ENCODE data around the gene NBPF12. TPM values are rescaled to one million over a fixed set of nuclear protein-coding genes. Genes with fewer than 3 reads are reported as not detected.
"Not testable (repeated sequence)": the region's sequence is repeated elsewhere in the genome, so short reads cannot be mapped to it uniquely, and the experiment has no call there.

NBPF12 gene
- polyA plus RNA-seq, 3 donors = 0.40 to 18.9 (median 0.68) TPM

GRCh38 chr1:147026975-147027374, 88.9 kb downstream of the NBPF12 start:
- H3K4me3 Mint-ChIP-seq; H3K27ac Mint-ChIP-seq; H4K20me1 ChIP-seq (ENCODE audit: insufficient read depth, low read length); H3K9ac ChIP-seq (ENCODE audit: insufficient read depth, low read length, poor library complexity, severe bottlenecking); H3K4me2 ChIP-seq (replicated peaks; ENCODE audit: extremely low read depth, low read length, poor library complexity, severe bottlenecking); H3K27me3 ChIP-seq (ENCODE audit: control insufficient read depth in 2 of 2, insufficient read depth in 2 of 2, low read length in 2 of 2); H3K27ac ChIP-seq (ENCODE audit: low read depth in 1 of 2, low read length in 2 of 2); H3K36me3 Mint-ChIP-seq; H2AFZ ChIP-seq (ENCODE audit: insufficient read depth, low read depth, low read length, poor library complexity, severe bottlenecking); H3K9me3 Mint-ChIP-seq; intact Hi-C loops (cut with micrococcal nuclease); H3K4me1 Mint-ChIP-seq; DNase-seq; H3K36me3 ChIP-seq (replicated peaks in 1 of 2; ENCODE audit: control insufficient read depth in 1 of 2, insufficient read depth in 2 of 2, low read length in 2 of 2); H3K4me3 ChIP-seq (replicated peaks in 1 of 3; ENCODE audit: low read depth in 2 of 3, low read length in 3 of 3); H3K9me3 ChIP-seq (replicated peaks in 1 of 2; ENCODE audit: control insufficient read depth in 1 of 2, insufficient read depth in 1 of 2, low read length in 2 of 2); H3K4me1 ChIP-seq (ENCODE audit: control insufficient read depth in 1 of 2, insufficient read depth in 2 of 2, low read length in 2 of 2); H3K27me3 Mint-ChIP-seq (ENCODE audit: low read depth in 3 of 3); H3K79me2 ChIP-seq (ENCODE audit: insufficient read depth, low read length): not testable (repeated sequence)
- no CpG with 5 or more reads among the region's 4 CpGs for whole genome bisulfite sequencing (ENCODE audit: insufficient coverage)

DNA sequence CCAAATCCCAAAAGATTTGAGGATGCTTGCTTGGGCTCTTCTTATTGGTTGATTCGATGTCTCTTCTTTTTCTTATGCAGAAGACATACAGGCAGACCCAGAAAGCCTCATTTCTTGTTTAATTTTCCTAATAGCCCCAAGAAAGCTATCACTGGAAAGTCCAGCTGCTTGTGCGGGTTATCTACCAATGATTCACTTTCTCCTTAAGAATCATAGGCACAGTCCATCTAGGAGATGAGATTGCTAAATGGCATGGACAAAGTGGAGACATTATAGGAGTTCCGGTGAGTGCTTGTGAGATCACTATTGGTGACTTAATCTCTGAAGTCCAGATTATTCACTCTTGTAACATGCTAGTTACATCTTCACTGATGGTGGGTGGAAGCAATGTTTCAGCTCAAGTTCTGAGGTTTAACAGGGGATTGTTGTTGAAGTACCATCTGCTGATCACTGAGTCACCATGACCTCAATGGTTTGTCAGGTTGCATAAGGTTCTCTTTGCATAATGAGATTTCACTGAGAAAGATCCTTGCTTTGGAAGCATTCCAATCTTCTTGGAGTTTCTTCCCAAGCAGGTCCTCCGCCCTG, 92.0 kb downstream of the NBPF12 start:
- H3K4me3 ChIP-seq (replicated peaks in 1 of 3; ENCODE audit: low read depth in 2 of 3, low read length in 3 of 3); H3K36me3 ChIP-seq (replicated peaks in 1 of 2; ENCODE audit: control insufficient read depth in 1 of 2, insufficient read depth in 2 of 2, low read length in 2 of 2); H3K4me1 Mint-ChIP-seq: not testable (repeated sequence)

DNA sequence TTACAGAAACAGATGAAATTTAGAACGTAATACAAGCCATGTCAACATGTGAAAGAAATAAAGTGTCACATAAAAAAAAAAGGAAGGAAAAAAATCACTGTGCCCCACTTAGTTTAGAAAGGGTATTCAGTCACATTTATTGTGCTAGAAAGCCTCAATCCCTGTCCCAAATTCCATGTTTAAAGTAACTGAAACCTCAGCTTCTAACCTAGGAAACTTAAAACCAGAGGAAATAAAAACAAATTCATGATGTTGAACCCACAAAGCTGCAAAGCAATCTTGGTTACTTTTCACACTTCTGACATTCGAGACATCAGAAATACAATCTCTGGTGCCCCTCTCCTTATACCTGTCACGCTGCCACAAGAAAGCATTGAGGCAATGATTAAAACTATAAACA, 101.8 kb downstream of the NBPF12 start:
- DNase-seq = no peak
- H3K79me2 ChIP-seq (ENCODE audit: insufficient read depth, low read length) = no peaks in the 10 kb centered on the region
- H3K4me1 ChIP-seq (ENCODE audit: control insufficient read depth in 1 of 2, insufficient read depth in 2 of 2, low read length in 2 of 2) = no peaks in the 10 kb centered on the region
- H4K20me1 ChIP-seq (ENCODE audit: insufficient read depth, low read length) = no peaks in the 10 kb centered on the region
- H3K27me3 ChIP-seq (ENCODE audit: control insufficient read depth in 2 of 2, insufficient read depth in 2 of 2, low read length in 2 of 2) = no peaks in the 10 kb centered on the region
- no peak overlapping the region for H3K4me2 ChIP-seq (replicated peaks; ENCODE audit: extremely low read depth, low read length, poor library complexity, severe bottlenecking)
- no peaks in the 10 kb centered on the region for H3K9me3 ChIP-seq (replicated peaks in 1 of 2; ENCODE audit: control insufficient read depth in 1 of 2, insufficient read depth in 1 of 2, low read length in 2 of 2)
- 100% methylated on average over 1 of the region's 3 CpGs for WGBS (ENCODE audit: insufficient coverage)
- H3K9me3 Mint-ChIP-seq = no peaks in the 10 kb centered on the region
- H3K4me3 ChIP-seq (replicated peaks in 1 of 3; ENCODE audit: low read depth in 2 of 3, low read length in 3 of 3) = no peak overlapping the region
- no peak overlapping the region for H3K27ac Mint-ChIP-seq
- H3K27me3 Mint-ChIP-seq (ENCODE audit: low read depth in 3 of 3) = peaks cover 0 to 2% (median 0%) of the 10 kb centered on the region in 3 donors
- intact Hi-C loops (cut with micrococcal nuclease) = no loop called here
- no peaks in the 10 kb centered on the region for H3K36me3 ChIP-seq (replicated peaks in 1 of 2; ENCODE audit: control insufficient read depth in 1 of 2, insufficient read depth in 2 of 2, low read length in 2 of 2)
- H3K36me3 Mint-ChIP-seq = no peaks in the 10 kb centered on the region
- no peak overlapping the region for H3K27ac ChIP-seq (ENCODE audit: low read depth in 1 of 2, low read length in 2 of 2)
- TF ChIP-seq CTCF (IDR thresholded peaks at IDR 0.05) = no peak
- no peak overlapping the region for H3K9ac ChIP-seq (ENCODE audit: insufficient read depth, low read length, poor library complexity, severe bottlenecking)
- no peak overlapping the region for H3K4me3 Mint-ChIP-seq
- H2AFZ ChIP-seq (ENCODE audit: insufficient read depth, low read depth, low read length, poor library complexity, severe bottlenecking) = peak overlapping the region; percentile 8
- no peaks in the 10 kb centered on the region for H3K4me1 Mint-ChIP-seq

More for the DNA sequence above, 92.0 kb downstream of the NBPF12 start:
- H3K9me3 ChIP-seq (replicated peaks in 1 of 2; ENCODE audit: control insufficient read depth in 1 of 2, insufficient read depth in 1 of 2, low read length in 2 of 2); H2AFZ ChIP-seq (ENCODE audit: insufficient read depth, low read depth, low read length, poor library complexity, severe bottlenecking); H3K79me2 ChIP-seq (ENCODE audit: insufficient read depth, low read length); H3K4me3 Mint-ChIP-seq; DNase-seq; H3K9ac ChIP-seq (ENCODE audit: insufficient read depth, low read length, poor library complexity, severe bottlenecking); H3K27ac ChIP-seq (ENCODE audit: low read depth in 1 of 2, low read length in 2 of 2); H3K27me3 Mint-ChIP-seq (ENCODE audit: low read depth in 3 of 3); H3K27me3 ChIP-seq (ENCODE audit: control insufficient read depth in 2 of 2, insufficient read depth in 2 of 2, low read length in 2 of 2); H3K36me3 Mint-ChIP-seq; H3K9me3 Mint-ChIP-seq; intact Hi-C loops (cut with micrococcal nuclease); H3K4me1 ChIP-seq (ENCODE audit: control insufficient read depth in 1 of 2, insufficient read depth in 2 of 2, low read length in 2 of 2); H3K27ac Mint-ChIP-seq; H3K4me2 ChIP-seq (replicated peaks; ENCODE audit: extremely low read depth, low read length, poor library complexity, severe bottlenecking); H4K20me1 ChIP-seq (ENCODE audit: insufficient read depth, low read length): not testable (repeated sequence)
- no CpG with 5 or more reads among the region's 4 CpGs for WGBS (ENCODE audit: insufficient coverage)

- H3K9ac ChIP-seq (ENCODE audit: insufficient read depth, low read length, poor library complexity, severe bottlenecking); H3K27me3 Mint-ChIP-seq (ENCODE audit: low read depth in 3 of 3); H3K4me2 ChIP-seq (replicated peaks; ENCODE audit: extremely low read depth, low read length, poor library complexity, severe bottlenecking); H3K36me3 ChIP-seq (replicated peaks in 1 of 2; ENCODE audit: control insufficient read depth in 1 of 2, insufficient read depth in 2 of 2, low read length in 2 of 2); H3K9me3 ChIP-seq (replicated peaks in 1 of 2; ENCODE audit: control insufficient read depth in 1 of 2, insufficient read depth in 1 of 2, low read length in 2 of 2); DNase-seq; H3K36me3 Mint-ChIP-seq; H3K4me1 ChIP-seq (ENCODE audit: control insufficient read depth in 1 of 2, insufficient read depth in 2 of 2, low read length in 2 of 2); intact Hi-C loops (cut with micrococcal nuclease); H4K20me1 ChIP-seq (ENCODE audit: insufficient read depth, low read length); H2AFZ ChIP-seq (ENCODE audit: insufficient read depth, low read depth, low read length, poor library complexity, severe bottlenecking); H3K79me2 ChIP-seq (ENCODE audit: insufficient read depth, low read length); H3K27me3 ChIP-seq (ENCODE audit: control insufficient read depth in 2 of 2, insufficient read depth in 2 of 2, low read length in 2 of 2); H3K4me3 ChIP-seq (replicated peaks in 1 of 3; ENCODE audit: low read depth in 2 of 3, low read length in 3 of 3); H3K4me1 Mint-ChIP-seq; H3K27ac ChIP-seq (ENCODE audit: low read depth in 1 of 2, low read length in 2 of 2); H3K9me3 Mint-ChIP-seq; H3K27ac Mint-ChIP-seq; H3K4me3 Mint-ChIP-seq: not testable (repeated sequence)
- no CpG with 5 or more reads among the region's 3 CpGs for WGBS (ENCODE audit: insufficient coverage)
Observed at GRCh38 chr1:147042891-147043290, 104.8 kb downstream of the NBPF12 start.
